HG03575 (cell line): ENCODE results near the gene CACNA1D.
"Not testable (repeated sequence)": the region's sequence is repeated elsewhere in the genome, so short reads cannot be mapped to it uniquely, and the experiment has no call there.

Source experiments
- ATAC-seq: cut with Tn5 transposase; IDR thresholded peaks from one replicate; pipeline ENCODE4 v1.9.1; 2021; ENCODE audit not compliant: unreplicated experiment, insufficient number of reproducible peaks, low FRiP score; ENCODE audit errors: extremely low read depth

The CACNA1D gene

DNA sequence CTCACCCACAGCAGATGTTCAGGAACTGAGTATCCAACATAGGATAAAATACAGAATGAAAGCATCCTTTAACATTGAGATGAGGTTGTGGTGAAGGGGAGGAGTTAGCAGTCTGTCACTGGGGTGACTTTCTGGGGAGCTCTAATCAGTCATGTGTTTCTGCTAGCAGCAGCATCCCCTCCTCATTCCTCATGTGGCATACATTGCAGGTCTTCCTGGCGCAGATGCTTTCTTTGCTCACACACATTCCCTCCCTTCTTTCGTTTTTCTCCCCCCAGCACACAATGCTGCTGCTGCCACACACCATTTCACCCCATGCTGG lies 135.0 kb downstream of the CACNA1D start:
- ATAC-seq = no peak

DNA sequence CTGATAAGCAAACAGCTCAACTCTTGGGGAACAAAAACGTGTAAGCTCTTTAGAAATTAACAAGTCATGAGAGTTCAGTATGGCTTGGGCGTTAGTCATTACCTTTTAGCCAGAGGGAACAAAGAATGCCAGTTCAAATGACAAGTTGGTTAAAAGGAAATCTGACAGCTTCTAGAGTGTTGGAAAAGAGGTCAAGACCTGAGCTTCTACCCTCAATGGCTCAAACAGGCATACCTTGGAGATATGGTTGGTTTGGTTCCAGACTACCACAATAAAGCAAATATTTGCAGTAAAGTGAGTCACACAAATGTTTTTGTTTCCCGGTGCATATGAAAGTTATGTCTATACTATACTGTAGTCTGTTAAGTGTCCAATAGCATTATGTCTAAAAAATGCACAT lies 136.1 kb downstream of the CACNA1D start:
- ATAC-seq = no peak

DNA sequence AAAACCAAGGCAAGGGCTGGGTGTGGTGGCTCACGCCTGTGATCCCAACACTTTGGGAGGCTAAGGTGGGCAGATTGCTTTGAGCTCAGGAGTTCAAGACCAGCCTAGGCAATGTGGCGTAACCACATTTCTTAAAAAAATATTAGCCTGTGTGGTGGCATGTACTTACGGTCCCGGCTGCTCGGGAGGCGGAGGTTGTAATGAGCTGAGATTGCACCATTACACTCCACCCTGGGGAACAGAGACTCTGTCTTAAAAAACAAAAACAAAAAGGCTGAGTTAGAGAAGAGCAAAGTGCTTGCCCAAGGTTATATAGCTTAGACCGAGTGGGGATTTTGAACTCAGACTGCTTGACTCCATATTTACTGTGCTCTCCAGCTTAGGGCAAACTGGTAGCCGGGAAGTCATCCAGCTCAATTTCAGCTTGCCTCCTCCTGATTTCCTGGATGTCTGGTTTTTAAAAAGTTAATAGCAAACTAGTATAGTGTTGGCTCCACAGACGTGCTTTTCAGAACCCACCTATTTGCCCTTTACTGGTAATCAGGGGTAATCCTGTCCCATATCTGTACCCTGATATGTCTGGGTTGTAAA lies 138.9 kb downstream of the CACNA1D start:
- no peak for ATAC-seq

DNA sequence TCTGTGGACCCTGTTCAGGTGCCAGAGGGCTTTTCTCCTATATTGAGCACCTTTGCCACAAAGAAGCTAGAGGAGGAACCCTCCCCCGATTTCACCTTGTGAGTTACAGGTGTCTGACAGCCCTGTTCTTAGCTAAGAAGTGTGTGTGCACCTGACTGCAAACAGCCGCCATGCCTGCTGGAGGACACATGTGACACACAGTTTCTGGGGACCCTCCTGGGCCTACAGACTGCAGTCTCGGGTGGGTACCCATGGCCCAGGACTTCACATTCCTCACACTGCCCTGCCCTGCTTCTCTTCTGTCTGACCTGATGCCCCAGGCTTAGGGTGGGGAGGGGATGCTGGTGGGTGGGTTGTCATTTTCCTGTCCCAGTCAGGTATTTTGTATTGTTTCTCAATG lies 140.6 kb downstream of the CACNA1D start:
- no peak for ATAC-seq

DNA sequence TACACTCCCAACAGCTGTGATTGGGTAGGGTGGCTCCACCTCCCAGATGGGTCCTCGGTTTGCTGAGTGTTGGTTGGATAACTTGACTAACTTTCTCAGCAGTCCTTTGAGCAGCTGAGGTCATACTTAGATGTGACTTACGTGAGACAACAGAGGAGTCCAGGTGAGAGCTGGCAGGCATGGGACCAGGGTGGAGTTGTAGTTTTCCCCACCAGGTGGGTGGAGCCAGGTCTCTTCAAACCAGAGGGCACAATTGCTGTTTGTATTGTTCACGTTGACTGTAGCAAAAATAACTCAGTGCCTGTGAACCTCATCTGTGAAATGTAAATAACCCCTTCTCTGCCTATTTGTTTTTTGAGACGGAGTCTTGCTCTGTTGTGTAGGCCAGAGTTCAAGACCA lies 144.4 kb downstream of the CACNA1D start:
- not testable (repeated sequence) for ATAC-seq

DNA sequence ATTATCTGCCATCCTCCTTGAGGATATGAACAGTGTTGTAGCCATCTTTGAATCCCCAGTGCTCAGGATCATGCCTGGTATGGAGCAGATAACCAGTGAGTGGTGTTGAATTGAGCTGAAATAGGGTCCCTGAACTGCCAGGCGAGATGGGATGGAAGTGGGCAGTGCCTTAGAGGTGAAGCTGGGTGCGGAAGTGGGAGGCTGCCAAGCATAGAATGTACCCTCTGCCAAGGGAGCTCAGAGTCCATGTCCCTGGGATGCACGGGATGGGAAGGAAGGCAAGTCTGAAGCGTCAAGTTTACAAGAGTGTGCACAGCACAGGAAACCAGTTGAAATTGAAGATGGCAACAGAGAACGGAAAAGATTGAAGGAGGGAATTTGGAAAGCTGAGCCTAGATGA lies 147.0 kb downstream of the CACNA1D start:
- ATAC-seq = no peak

DNA sequence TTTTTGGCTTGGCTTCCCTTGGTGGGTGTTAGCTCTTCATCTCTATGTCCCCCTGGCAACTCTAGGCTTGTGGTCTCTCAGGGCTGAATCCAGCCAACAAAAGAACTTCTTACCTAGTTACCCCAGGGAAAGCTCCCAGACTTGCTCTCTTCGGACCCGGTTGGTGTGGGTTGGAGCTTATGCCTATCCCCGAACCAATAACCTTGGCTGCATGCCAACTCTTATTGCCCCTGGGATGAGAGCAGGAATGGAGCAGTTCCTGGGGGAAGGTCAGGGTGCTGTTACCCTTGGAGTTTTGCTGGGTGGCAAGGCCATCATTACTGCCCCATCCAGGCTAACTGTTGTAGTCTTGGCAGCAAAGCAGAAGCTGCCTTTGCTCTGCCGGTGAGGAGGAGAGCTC lies 147.8 kb downstream of the CACNA1D start:
- no peak for ATAC-seq

DNA sequence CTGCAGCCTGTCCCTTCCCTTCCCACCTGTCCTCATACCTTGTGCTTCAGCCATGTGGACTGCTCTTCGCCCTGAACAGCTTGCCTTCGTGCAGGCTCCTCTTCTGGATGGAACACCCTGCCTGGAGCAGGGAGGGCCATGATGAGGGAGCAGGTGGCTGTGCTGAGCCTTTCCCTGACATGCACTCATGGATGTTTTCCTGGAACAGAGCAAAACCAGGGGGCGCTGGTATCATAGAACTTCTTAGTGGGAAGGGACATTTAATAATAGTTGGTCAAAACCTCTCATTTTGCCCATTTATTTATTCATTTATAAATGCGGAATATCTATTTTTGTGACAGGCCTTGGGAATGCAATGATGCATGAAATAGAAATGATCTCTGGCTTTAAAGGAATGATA lies 149.3 kb downstream of the CACNA1D start:
- ATAC-seq = no peak

DNA sequence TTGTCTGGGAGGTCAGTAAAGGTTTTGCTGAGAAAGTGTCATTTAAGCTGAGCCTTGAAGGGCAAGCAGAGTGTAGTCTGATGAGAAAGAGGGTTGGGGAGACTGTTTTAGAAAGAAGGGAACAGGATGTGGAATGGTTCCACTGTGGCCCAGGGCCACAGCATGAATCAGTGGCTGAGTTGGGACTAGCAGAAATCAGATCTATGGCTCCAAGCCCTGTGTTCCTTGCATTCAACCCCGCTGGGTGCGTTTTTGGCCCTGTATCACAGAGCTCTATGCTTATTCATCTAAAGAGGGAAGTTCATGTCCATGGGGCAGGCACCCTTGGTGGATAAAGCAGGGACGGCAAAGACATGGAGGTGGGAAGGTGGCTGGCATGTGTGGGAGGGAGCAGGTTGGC lies 151.3 kb downstream of the CACNA1D start:
- ATAC-seq = no peak

DNA sequence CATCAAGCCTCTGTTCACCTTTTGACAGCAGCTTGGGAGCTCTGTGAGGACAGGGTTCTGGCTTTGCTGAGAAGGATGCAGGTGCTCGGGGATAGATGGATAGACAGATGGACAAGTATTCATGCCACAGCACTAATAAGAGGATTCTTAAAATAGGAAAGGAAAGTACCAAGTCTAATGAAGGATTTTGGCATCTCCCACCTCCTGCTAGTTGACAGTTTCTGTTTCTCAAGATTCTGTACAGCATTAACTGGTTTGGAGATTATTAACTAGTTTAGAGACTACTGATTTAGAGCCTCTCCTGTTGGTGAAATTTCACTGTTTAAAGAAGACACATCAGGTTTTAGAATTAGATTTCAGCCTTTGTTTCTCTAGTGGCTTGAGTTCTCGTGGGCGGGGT lies 152.3 kb downstream of the CACNA1D start:
- no peak for ATAC-seq

DNA sequence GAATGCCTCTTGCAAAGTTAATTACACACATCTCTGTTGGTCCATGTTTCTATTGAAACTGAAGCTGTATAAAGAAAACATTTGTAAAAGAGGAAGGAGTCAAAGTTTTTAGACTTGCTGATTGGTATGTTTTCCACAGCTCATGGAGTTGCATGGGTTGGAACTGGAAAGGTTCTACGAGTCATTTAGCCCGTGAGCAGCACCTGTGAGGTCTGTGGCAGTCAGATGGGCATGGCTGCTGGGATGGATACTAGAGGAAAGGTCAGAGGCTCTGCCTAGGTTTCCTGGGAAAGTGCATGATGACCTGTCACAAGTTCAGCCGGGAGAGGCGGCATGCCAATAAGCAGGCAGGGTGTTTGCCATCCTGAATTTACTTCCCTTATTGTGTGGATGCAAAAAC lies 155.4 kb downstream of the CACNA1D start:
- no peak for ATAC-seq

DNA sequence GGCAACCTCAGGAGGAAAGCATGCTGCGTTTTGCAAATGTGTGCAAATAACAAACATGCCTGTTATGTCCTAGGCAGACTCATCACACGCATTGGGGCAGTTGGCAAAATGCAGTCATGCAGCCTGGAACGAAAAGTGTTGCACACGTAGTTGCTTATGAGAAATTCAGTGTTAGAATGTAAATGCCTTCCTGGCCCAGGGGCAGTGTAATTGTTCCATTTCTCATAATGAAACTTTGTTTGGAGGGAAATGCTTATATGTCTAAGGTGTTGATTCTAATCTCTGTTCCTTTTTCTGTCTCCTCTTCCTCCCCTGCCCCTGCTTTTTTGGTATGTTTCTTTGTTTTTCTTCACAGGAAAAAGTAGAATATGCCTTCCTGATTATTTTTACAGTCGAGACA lies 156.0 kb downstream of the CACNA1D start:
- peak; percentile 89 for ATAC-seq

DNA sequence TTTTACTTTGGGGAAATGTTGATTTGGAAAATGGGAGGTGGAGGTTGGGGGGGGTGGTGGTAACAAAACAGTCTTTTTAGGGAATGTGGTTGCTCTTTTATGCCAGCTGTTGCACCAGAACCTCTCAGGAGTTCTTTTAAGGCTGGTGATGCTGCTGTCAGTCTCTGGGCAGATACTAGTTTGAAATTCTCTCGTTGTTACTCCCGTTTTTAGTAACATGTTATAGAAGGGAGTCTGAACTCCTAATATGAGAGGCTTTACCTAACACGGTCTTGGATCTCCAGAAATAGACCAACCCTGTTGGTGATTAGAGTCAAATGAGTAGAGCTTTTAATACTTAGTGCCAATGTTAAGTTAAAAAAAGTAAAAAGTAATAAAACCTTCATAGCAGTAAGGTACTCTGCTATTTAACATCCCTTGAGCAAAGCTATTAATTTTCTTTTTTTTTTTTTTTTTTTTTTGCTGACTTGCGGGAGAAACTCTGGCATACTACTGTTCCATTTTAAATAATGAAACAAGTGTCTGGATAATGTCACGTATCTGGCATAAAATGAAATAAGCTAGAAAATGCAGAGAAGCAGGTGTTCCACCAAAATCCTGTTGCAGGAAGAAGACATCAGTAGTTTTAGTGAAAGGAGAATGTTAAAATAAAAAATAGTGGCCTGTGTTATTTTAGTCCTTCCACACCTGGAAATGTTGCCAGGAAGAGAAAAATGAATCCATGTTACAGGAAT lies 156.7 kb downstream of the CACNA1D start:
- ATAC-seq = no peak

DNA sequence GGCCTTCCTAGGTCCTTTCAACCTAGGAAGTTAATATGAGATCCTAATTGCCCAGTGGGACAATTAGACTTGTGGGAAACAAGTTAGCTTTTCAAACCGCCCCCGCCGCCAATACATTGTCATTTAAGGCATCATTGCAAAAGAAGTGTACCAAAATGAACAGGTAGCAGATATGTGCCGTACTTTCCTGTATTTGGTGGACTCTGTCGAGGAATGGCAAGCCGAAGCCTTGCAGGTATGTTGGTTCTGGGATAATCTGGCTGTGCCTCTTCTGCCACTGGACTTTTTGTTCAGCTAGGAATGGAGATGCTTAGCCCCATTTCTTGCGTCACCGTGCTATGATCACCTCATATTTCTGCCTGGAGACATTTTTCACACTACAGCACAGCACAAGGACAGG lies 157.5 kb downstream of the CACNA1D start:
- no peak for ATAC-seq

DNA sequence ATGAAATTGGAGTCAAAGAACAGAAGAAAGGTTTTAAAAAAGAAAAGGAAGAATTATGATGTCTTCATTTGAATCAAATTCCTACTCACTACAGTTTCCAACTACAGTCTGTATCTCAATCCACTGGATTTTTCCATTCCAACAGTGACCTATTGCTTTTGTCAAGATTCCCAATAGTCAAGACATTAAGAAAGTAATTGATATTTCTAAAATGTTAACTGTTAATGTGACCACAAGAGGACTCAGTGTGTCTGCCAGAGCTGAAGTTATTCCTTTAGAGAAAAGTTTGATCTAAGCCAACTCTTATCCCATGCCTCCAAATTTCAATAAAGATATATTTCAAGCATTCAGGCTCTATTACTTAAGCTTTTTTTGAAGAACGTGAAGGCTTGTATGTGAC lies 163.2 kb downstream of the CACNA1D start:
- ATAC-seq = no peak

DNA sequence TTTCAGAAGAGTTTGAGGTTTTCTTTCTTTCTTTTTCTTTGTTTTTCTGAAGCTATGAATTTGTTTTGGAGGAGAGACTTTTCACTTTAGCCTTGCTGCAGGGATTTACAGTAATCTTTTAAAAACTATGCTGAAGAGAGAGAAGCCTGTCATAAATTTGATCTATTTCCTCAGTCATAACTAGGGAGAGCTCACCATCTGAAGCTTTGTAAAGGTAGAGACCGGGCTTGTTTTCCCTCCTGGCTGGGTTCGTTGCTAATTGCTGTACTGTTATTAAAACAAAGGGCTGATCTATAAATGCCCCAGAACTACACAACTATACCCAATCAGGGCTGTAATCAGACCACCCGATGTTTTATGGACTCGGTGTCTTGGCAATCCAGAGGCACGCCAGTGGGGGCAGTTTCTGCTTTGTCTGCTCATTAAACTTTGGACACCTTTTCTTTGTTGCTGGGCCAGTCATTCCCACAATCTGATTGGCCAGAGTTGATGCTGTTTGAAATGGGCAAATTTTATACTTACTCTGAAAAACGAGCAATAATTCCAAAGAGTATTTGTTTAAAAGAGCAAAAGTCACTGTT lies 164.3 kb downstream of the CACNA1D start:
- ATAC-seq = no peak

DNA sequence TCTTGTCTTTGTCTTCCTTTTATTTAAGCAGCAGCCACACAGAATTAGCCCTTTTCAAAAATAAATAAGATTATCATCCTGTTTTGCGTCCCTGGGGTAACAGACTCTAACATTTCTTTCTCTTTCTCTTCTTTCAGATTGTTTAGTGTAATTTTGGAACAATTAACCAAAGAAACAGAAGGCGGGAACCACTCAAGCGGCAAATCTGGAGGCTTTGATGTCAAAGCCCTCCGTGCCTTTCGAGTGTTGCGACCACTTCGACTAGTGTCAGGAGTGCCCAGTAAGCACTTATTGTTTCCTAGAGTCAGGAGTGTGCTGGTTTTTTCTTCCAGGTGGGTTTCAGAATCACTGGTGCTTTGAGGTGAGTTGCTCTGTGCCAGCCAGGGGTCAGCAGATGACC lies 165.6 kb downstream of the CACNA1D start:
- ATAC-seq = no peak

DNA sequence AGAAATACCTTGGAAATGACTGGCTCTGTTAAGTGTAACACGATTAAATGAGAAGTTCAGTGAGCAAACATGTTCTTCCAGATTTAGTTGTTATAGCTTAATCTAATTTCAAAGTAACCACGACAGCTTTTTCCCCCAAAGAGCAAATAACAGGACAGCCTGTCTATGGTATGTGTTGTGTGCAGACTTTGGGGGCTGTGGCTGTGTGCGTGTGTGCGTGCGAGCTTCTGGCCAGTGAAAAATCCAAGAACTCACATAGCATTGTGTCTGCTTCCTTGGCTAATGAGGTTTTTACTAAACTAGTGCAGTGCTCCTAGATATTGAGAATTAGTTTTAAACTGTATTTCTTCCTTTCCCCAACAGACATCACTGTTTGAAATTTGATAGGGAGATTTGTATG lies 167.1 kb downstream of the CACNA1D start:
- no peak for ATAC-seq

DNA sequence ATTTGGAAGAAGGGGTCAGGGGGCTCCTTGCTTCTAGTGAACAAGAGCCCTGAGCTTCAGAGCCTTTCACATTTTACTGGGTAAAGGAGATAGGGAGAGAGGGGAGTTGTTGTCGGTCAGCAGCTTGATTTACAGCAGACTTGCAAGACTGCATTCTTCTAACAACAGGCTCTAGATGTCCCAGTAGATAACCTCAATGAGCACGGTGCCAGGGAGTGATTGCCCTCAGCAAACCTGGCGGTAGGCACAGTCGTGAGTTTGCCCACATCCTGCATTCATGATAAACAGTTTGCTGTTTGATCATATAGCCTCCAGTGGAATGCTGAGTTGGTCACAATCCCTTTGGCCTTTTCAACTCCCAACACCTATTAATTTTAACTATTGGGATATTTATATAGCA lies 170.4 kb downstream of the CACNA1D start:
- ATAC-seq = not testable (repeated sequence)

DNA sequence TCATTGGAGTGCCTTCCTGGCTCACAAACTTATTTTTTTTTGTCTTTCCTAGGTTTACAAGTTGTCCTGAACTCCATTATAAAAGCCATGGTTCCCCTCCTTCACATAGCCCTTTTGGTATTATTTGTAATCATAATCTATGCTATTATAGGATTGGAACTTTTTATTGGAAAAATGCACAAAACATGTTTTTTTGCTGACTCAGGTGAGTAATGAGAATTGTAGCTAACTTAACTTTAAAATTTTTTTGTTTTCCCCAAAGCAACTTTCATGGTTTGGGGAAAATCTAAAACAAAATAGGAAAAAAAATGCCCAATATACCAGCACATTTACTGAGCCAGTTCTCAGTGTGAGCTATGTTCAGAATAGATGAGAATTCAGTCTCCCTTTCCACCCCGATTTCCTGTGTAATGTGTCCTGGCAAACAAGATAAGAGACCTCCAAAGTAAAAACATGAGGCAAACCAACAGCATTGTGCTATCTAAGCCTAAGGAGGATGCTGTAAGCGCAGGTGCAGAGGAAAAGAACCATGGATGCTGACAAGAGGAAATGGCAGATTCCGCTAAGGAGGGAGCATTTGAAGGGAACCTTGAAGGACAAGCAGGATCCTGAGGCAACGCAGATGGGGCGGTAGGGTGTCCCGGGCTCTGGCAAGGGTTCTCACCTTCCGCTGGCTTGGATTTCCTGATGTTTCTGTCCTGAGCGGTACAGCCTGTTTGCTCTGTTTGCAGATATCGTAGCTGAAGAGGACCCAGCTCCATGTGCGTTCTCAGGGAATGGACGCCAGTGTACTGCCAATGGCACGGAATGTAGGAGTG lies 171.4 kb downstream of the CACNA1D start:
- ATAC-seq = no peak
